NCI-H524 (cell line): Measurements from ENCODE around the gene AAMDC.
A peak's percentile ranks its signal among the peaks of the same experiment; 100 is the strongest.
"Not testable (repeated sequence)": the region's sequence is repeated elsewhere in the genome, so short reads cannot be mapped to it uniquely, and the experiment has no call there.

Experiments
- DNase-seq, 2 experiments: peaks; one replicate each; lab custom pipeline; 2025; lab: John Stamatoyannopoulos, UW

Gene AAMDC

DNA sequence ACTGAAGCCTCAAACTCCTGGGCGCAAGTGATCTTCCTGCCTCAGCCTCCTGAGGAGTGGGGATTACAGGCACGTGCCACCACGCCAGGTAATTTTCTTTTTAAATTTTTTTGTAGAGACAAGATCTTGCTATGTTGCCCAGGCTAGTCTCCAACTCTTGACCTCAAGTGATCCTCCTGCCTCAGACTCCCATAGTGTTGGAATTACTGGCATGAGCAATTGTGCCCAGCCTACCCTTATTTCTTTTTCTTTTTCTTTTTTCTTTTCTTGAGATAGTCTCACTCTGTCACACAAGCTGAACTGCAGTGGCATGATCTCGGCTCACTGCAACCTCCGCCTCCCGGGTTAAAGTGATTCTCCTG lies 63.9 kb downstream of the AAMDC start:
- no peak for DNase-seq

DNA sequence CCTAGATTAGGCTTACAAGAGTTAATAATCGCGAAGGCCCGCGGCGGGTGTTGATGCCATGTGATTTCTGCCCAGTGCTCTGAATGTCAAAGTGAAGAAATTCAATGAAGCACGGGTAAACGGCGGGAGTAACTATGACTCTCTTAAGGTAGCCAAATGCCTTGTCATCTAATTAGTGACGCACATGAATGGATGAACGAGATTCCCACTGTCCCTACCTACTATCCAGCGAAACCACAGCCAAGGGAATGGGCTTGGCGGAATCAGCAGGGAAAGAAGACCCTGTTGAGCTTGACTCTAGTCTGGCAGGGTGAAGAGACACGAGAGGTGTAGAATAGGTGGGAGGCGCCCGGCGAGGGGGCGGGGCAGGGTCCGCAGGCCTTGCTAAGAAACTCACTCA lies 65.5 kb downstream of the AAMDC start:
- no peak for DNase-seq

DNA sequence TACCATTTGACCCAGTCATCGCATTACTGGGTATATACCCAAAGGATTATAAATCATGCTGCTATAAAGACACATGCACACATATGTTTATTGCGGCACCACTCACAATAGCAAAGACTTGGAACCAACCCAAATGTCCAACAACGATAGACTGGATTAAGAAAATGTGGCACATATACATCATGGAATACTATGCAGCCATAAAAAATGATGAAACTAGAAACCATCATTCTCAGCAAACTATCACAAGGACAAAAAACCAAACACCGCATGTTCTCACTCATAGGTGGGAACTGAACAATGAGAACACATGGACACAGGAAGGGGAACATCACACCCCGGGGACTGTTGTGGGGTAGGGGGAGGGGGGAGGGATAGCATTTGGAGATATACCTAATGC lies 68.1 kb downstream of the AAMDC start:
- DNase-seq: not testable (repeated sequence)

DNA sequence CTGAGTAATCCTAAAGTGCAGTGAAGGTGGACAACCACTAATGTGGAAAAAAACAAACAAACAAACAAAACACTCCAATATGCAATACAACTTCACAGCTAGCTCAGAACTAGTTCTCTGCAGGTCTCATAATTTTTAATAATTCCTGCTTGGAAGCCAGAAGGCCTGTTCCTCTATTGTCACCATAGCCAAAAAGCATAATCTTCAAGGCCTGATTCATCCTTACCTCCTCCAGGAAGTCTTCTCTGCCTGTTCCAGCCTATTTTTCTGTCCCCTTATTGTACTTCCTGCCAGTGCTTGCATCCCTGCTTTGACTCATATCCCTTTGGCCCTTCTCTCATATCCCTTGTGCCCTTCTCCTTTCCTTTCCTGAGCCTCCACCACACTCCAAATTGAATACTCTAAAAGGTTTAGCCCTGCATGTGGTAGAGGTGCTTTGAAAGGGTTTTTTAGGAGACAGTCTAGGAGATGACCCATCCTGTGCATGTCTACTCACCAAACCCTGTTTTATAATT lies 69.2 kb downstream of the AAMDC start:
- not testable (repeated sequence) for DNase-seq

DNA sequence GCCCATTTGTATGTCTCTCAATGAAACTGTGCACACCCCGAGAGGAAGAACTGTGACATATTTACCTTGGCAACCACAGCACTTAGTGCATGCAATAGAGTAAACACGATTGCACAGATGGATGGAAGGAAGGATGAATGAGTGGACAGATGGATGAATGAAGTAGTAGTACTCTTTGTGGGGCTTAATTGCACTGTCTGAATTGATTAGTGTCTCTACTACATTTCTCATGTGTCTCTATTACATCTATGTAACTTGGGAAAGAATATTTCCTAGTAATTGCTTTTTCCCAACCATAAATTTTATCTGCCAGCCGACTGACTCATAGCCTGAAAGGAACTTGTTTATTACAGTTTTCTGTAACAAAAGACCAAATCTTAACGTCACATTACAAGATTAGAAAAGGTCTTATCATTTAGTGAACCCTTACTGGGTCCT lies 69.7 kb downstream of the AAMDC start:
- DNase-seq: peak; percentile 6 to 62

DNA sequence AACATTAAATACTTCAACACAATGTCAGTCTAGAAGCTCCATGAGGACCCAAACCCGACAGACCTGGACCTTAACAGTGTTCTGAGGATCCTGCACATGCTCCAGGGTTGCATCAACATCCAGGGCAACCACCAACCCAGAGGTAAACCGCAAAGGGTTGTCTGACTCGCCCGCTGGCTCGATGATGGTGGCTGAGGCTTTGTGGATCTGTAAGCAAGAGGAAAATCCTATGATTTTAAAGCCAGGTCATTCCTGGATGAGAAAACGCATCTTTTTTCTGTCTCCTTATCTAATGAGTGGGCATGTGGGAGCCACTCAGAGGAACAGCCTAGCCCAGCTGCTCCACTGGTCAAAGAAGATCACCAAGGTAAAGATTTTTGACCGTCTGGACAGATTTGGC lies 70.3 kb downstream of the AAMDC start:
- not testable (repeated sequence) for DNase-seq

DNA sequence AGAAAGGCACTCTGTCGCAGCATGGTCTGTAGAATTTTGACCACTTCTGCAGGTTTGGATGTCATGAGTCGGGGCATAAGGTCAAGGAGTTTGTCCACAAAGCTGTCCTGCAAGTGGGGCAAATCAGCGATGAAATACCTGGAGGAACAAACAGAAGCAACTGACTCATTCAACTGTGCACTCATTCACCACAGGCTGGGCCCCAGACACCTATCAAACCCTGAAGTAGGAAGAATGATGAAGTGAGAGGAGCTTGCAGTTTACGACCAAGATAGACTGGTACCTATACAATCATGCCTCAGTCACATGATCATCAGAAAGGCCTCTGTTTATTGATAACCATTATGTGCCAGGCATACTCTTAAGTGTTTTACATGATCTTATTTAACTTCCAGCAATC lies 70.8 kb downstream of the AAMDC start:
- DNase-seq: not testable (repeated sequence)

DNA sequence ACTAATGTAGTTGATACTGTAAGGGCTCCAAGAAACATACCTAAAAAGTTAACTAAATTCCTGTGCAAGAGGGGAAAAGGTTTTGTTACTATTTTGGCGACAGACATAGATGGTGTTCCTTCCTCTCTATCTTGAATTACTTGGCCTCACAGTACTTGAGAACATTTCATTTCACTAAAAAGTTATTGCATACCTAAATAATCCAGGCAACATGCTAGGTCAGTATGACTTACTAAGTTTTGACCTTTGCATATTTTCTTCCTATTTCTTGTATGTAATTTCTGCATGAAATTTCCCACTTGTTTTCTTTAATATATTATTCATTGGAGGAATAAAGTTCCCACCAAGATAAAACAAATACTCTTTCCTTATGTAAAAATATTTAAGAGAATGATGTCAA lies 74.0 kb downstream of the AAMDC start:
- DNase-seq: not testable (repeated sequence)

DNA sequence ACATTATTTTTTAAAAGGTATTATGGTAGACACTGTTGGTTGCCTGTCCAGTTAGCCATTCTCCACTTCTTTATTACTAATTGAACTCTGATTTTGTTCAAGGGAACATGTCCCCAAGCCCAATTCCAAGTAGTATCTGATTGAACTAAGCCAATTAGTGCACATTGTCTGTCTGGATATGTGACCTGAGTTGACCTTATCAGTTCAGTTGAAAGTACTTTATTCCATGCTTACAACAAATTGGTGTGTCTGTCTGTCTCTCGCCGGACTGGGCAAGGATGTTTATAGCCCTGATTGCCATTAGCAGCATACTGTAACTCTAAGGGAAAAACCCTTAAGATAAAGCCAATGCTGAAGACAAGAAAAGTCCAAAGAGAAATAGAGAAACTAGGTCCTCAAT lies 87.9 kb downstream of the AAMDC start:
- no peak for DNase-seq

DNA sequence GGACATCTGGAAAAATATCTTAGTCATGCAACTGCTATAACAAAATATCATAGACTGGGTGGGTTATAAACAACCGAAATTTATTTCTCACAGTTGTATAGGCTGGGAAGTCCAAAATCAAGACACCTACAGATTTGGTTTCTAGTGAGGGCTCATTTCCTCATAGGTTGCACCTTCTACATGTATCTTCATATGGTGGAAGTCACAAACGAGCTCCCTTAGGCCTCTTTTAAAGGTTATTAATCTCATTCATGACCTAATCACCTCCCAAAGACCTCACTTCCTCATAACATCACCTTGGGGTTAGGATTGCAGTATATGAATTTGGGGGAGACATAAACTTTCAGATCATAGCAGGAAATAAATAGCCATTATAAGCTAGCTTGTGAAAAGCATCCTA lies 88.3 kb downstream of the AAMDC start:
- no peak for DNase-seq

DNA sequence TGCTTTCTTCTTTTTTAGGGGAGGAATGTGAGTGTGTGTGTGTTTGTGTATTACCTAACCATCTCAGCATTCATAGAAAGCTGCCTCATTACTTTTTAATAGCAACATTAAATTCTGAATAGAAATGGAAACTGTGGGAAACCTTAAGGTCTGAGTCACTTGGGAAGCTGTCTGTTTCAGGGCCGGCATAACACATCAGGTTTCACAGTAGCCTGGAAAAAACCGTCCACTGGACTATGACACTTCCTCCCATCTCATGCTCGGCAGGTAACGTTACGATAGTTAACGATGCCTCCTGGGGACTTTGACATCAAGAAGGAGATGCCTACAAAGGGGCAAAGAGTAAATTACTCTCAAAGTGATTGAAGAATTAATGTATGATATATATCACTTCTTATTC lies 89.9 kb downstream of the AAMDC start:
- DNase-seq: not testable (repeated sequence)

DNA sequence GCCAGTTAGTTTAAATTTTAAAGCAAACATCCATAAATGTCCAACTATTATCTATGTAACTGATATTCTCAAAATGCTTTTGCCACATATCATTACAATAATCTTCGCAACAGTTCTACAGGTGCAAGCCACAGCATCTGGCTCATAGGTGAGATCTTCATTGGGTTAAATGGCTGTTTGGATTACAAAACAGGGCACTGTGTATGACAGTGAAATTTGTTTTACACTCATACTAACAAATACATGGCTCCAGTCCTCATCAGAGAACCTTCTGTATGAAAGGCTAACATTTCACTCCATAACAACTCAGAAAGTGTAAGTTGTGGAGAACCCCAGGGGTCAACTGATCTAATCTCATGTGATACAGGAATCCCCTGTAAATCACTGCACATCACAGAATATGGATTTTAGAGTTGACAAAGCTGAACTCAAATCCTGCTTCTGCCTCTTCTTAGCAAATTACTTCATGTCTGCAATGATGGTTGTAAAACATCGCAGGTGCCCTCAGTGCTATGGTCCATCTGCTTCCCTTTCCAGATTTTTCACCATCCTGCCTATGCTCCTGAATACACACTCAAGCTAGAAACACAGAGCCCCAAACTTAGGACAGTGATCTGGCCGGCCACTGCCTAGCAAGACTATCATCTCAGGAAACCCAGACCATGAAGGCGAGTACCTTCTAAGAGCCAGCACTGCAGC lies 92.8 kb downstream of the AAMDC start:
- not testable (repeated sequence) for DNase-seq

DNA sequence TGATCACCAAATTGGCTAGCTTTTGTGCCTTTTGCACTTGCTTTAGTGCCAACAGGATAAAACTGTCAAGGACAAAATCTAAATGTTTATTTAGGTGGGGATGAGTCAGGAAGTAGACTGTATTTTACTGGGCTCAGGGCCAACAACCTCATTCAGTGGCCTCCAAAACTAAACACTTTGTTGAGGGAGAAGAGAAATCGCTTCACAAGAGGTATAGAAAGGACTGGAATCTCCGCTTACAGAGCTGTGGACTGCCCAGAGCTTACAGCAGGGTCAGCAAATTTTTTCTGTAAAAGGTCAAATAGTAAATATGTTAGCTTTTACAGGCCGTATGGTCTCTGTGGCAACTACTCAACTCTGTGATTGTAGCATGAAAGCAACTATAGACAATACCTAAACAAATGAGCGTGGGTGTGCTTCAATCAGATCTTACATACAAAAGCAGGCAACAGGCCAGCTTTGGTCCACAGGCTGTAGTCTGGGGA lies 93.4 kb downstream of the AAMDC start:
- DNase-seq: not testable (repeated sequence)

DNA sequence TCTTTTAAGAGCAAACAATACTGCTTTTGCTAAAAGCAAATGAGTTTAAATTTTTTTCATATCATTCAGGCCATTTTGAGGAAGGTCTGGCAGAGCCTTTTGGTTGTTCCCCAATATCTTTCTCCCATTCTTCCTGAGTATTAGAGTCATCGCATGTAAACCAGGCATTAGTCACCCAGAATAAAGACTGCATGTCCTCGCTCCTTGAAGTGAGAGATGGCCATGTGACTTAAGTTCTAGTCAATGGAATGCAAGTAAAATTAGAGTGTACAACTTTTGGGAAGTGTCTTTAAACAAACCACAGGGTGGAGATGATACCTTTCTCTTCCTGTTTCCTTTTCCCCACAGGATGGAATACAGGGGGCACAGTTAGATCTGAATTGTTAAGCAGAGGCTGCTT lies 96.8 kb downstream of the AAMDC start:
- not testable (repeated sequence) for DNase-seq
